Keratinocyte (primary cell): ENCODE results near the gene TUBB4A. TPM values are rescaled to one million over a fixed set of nuclear protein-coding genes. Genes with fewer than 3 reads are reported as not detected.

Source experiments
- DNase-seq: peaks from one replicate; pipeline ENCODE4 v3.0.0-alpha.2; 2011; ENCODE audit warnings: low read depth, missing footprints, low spot score
- FAIRE-seq: peaks from 2 replicates; lab custom pipeline; 2011; peaks lifted over from hg19 to GRCh38; lab: Jason Lieb, UNC
- H2AFZ ChIP-seq: 2 replicates; pipeline ENCODE4 v1.6.0; 2012; ENCODE audit warnings: low read length, control low read depth, inconsistent platforms; ENCODE audit not compliant: control insufficient read depth
- H3K27ac ChIP-seq: 2 replicates; pipeline ENCODE4 v1.5.1; 2011; ENCODE audit warnings: low read length; ENCODE audit not compliant: control insufficient read depth, insufficient read depth
- H3K27me3 ChIP-seq: 3 replicates; pipeline ENCODE4 v1.6.0; 2011; ENCODE audit warnings: low read length; ENCODE audit not compliant: control insufficient read depth, insufficient read depth; ENCODE audit errors: extremely low read depth
- H3K36me3 ChIP-seq, 2 experiments: 2 replicates in 1 of 2; 3 replicates in 1 of 2; pipeline ENCODE4 v1.5.1; 2011; ENCODE audit warnings: low read length in 2 of 2, mild to moderate bottlenecking in 1 of 2; ENCODE audit not compliant: control insufficient read depth in 2 of 2, insufficient read depth in 2 of 2; ENCODE audit errors: extremely low read depth in 1 of 2
- H3K4me1 ChIP-seq: 3 replicates; pipeline ENCODE4 v1.5.1; 2011; ENCODE audit warnings: low read length; ENCODE audit not compliant: control insufficient read depth, insufficient read depth; ENCODE audit errors: extremely low read depth
- H3K4me2 ChIP-seq: 3 replicates; pipeline ENCODE4 v1.6.0; 2011; ENCODE audit warnings: low read depth, low read length; ENCODE audit not compliant: control insufficient read depth, insufficient read depth; ENCODE audit errors: extremely low read depth
- H3K4me3 ChIP-seq, 3 experiments: fragments of 200-600 bp in 1 of 3; sonication (generic) in 1 of 3; 2 replicates in 2 of 3; 3 replicates in 1 of 3; pipeline ENCODE4 v1.5.1; 2011 to 2016; ENCODE audit warnings: low read length in 3 of 3, mild to moderate bottlenecking in 3 of 3, control low read depth in 2 of 3, inconsistent platforms in 1 of 3, low read depth in 1 of 3, mixed read lengths in 1 of 3, mixed run types in 1 of 3, moderate library complexity in 1 of 3; ENCODE audit not compliant: control insufficient read depth in 2 of 3, insufficient read depth in 2 of 3; ENCODE audit errors: extremely low read depth in 1 of 3
- H3K79me2 ChIP-seq: 2 replicates; pipeline ENCODE4 v1.6.0; 2012; ENCODE audit warnings: low read length; ENCODE audit not compliant: control insufficient read depth, insufficient read depth
- H3K9ac ChIP-seq: 3 replicates; pipeline ENCODE4 v1.6.0; 2011; ENCODE audit warnings: low read length; ENCODE audit not compliant: control insufficient read depth, insufficient read depth; ENCODE audit errors: extremely low read depth
- H3K9me1 ChIP-seq: 3 replicates; pipeline ENCODE4 v1.6.0; 2011; ENCODE audit warnings: low read length; ENCODE audit not compliant: control insufficient read depth, insufficient read depth; ENCODE audit errors: extremely low read depth
- H3K9me3 ChIP-seq: 2 replicates; pipeline ENCODE4 v1.5.1; 2012; ENCODE audit warnings: low read depth, low read length; ENCODE audit not compliant: control insufficient read depth
- H4K20me1 ChIP-seq: 3 replicates; pipeline ENCODE4 v1.6.0; 2011; ENCODE audit warnings: low read length; ENCODE audit not compliant: control insufficient read depth, insufficient read depth; ENCODE audit errors: extremely low read depth
- CTCF ChIP-seq, 3 experiments: IDR thresholded peaks in 1 of 3; conservative IDR thresholded peaks in 1 of 3; optimal IDR thresholded peaks in 1 of 3; 2 replicates in 2 of 3; 3 replicates in 1 of 3; pipeline versions ENCODE3 to v1.5.1; 2011; ENCODE audit warnings: low read length in 3 of 3, mild to moderate bottlenecking in 3 of 3, moderate library complexity in 2 of 3, control low read depth in 1 of 3, inconsistent platforms in 1 of 3; ENCODE audit not compliant: insufficient read depth in 2 of 3; ENCODE audit errors: extremely low read depth in 1 of 3
- EZH2 ChIP-seq: IDR thresholded peaks from one replicate; pipeline ENCODE4 v1.6.1; 2012; ENCODE audit warnings: inconsistent platforms, mild to moderate bottlenecking, low read length, moderate library complexity
- dilution Hi-C: fragments of 300-500 bp; cut with MboI; formaldehyde crosslinking; loops from one replicate; pipeline ENCODE4 v1.7.0; 2020; ENCODE audit warnings: low sequenced_read_pairs; ENCODE audit not compliant: extremely low pct_ligation_motif_present
- polyA plus RNA-seq, 5 experiments: library from polyadenylated mRNA; depleted of rRNA in 3 of 5; stranded (reverse) in 3 of 5; stranded (forward) in 1 of 5; unstranded in 1 of 5; fragments of >200 nt; gene quantifications; 1 replicate in 1 of 5; 2 replicates in 3 of 5; 3 replicates in 1 of 5; pipeline versions ENCODE4 v1.2.1 to v1.2.3, GENCODE V29; 2011 to 2012; ENCODE audit warnings: missing spikeins in 2 of 5, low read depth in 1 of 5, low replicate concordance in 1 of 5

Gene TUBB4A
- polyA plus RNA-seq, 1 donor (not counting 4 experiments of a cell fraction or from before 2014, with no cell fraction given): not detected

GRCh38 chr19:6479836-6480398 lies 22.2 kb downstream of the TUBB4A start:
- H3K4me3 ChIP-seq: no peak overlapping the region
- no peak overlapping the region for H3K27ac ChIP-seq
- H3K4me1 ChIP-seq: peaks cover 5% of the 10 kb centered on the region
- H2AFZ ChIP-seq: no peak overlapping the region
- dilution Hi-C loops: no loop called here
- no peak overlapping the region for H3K4me2 ChIP-seq
- FAIRE-seq (no peak), DNase-seq (no peak)
- TF ChIP-seq CTCF (optimal IDR thresholded peaks at IDR 0.05 in 1 of 3, IDR thresholded peaks at IDR 0.05 in 1 of 3, conservative IDR thresholded peaks at IDR 0.05 in 1 of 3; ENCODE audit: extremely low read depth in 1 of 3, insufficient read depth in 2 of 3, low read length in 3 of 3): no peak
- no peak for TF ChIP-seq EZH2
- H3K9ac ChIP-seq: no peak overlapping the region
- H3K27me3 ChIP-seq: peaks cover 12% of the 10 kb centered on the region
- H4K20me1 ChIP-seq: no peaks in the 10 kb centered on the region
- H3K79me2 ChIP-seq: no peaks in the 10 kb centered on the region
- no peaks in the 10 kb centered on the region for H3K36me3 ChIP-seq
- H3K9me3 ChIP-seq: no peaks in the 10 kb centered on the region
- no peaks in the 10 kb centered on the region for H3K9me1 ChIP-seq

- H3K4me1 ChIP-seq: peaks cover 5% of the 10 kb centered on the region
- H2AFZ ChIP-seq: no peak overlapping the region
- H3K36me3 ChIP-seq: no peaks in the 10 kb centered on the region
- no peaks in the 10 kb centered on the region for H3K9me3 ChIP-seq
- no peak overlapping the region for H3K4me3 ChIP-seq
- no peak for DNase-seq
- no peak for FAIRE-seq
- no peaks in the 10 kb centered on the region for H4K20me1 ChIP-seq
- dilution Hi-C loops: no loop called here
- no peaks in the 10 kb centered on the region for H3K9me1 ChIP-seq
- TF ChIP-seq EZH2: no peak
- no peak for TF ChIP-seq CTCF (optimal IDR thresholded peaks at IDR 0.05 in 1 of 3, IDR thresholded peaks at IDR 0.05 in 1 of 3, conservative IDR thresholded peaks at IDR 0.05 in 1 of 3; ENCODE audit: extremely low read depth in 1 of 3, insufficient read depth in 2 of 3, low read length in 3 of 3)
- H3K9ac ChIP-seq: no peak overlapping the region
- no peaks in the 10 kb centered on the region for H3K79me2 ChIP-seq
- no peak overlapping the region for H3K27ac ChIP-seq
- peaks cover 12% of the 10 kb centered on the region for H3K27me3 ChIP-seq
- no peak overlapping the region for H3K4me2 ChIP-seq
These were observed 23.3 kb downstream of the TUBB4A start for GRCh38 chr19:6478815-6479214.
